HEK293T (cell line): ENCODE results near the gene RXFP4.

Experiments
- CTCF ChIA-PET: fragments of 350-600 bp; formaldehyde crosslinking; extraction: SDS; loops from one replicate; lab custom pipeline; 2021; ENCODE audit warnings: antibody characterized with exemption, inconsistent platforms; lab: Yijun Ruan, JAX
- POLR2A ChIA-PET: fragments of 350-600 bp; formaldehyde crosslinking; extraction: SDS; loops from one replicate; lab custom pipeline; 2020; ENCODE audit warnings: antibody characterized with exemption, inconsistent platforms; lab: Yijun Ruan, JAX
- DNase-seq: peaks from one replicate; pipeline ENCODE4 v3.0.0; 2012; ENCODE audit warnings: mixed read lengths; ENCODE audit errors: extremely low spot score
- ARNT ChIP-seq: fragments of 450-650 bp; IDR thresholded peaks from 2 replicates; pipeline ENCODE4 v1.6.1; 2017; ENCODE audit warnings: mild to moderate bottlenecking
- BHLHE40 ChIP-seq: fragments of 450-650 bp; IDR thresholded peaks from 2 replicates; pipeline ENCODE4 v1.6.1; 2016; ENCODE audit warnings: mild to moderate bottlenecking, moderate library complexity, borderline replicate concordance
- CTBP1 ChIP-seq: fragments of 450-650 bp; IDR thresholded peaks from 2 replicates; pipeline ENCODE4 v1.6.1; 2016; ENCODE audit warnings: borderline replicate concordance
- ELF4 ChIP-seq: fragments of 450-650 bp; IDR thresholded peaks from 2 replicates; pipeline ENCODE4 v1.6.1; 2017; ENCODE audit warnings: antibody characterized with exemption
- FOXA1 ChIP-seq: fragments of 450-650 bp; IDR thresholded peaks from 2 replicates; pipeline ENCODE4 v1.6.1; 2016; ENCODE audit warnings: mild to moderate bottlenecking
- FOXK2 ChIP-seq: fragments of 450-650 bp; IDR thresholded peaks from 2 replicates; pipeline ENCODE4 v1.6.1; 2016; ENCODE audit warnings: mild to moderate bottlenecking
- FOXM1 ChIP-seq: fragments of 450-650 bp; IDR thresholded peaks from 2 replicates; pipeline ENCODE4 v1.6.1; 2017; ENCODE audit warnings: mild to moderate bottlenecking, borderline replicate concordance
- HDGF ChIP-seq: fragments of 450-650 bp; IDR thresholded peaks from 2 replicates; pipeline ENCODE4 v1.6.1; 2017; ENCODE audit warnings: antibody characterized with exemption, borderline replicate concordance
- L3MBTL2 ChIP-seq: fragments of 450-650 bp; conservative IDR thresholded peaks from 2 replicates; pipeline ENCODE4 v1.6.1; 2016; ENCODE audit warnings: mild to moderate bottlenecking
- LEF1 ChIP-seq: fragments of 450-650 bp; IDR thresholded peaks from 2 replicates; pipeline ENCODE4 v1.6.1; 2017; ENCODE audit warnings: mild to moderate bottlenecking, borderline replicate concordance
- NFRKB ChIP-seq: fragments of 450-650 bp; IDR thresholded peaks from 2 replicates; pipeline ENCODE4 v1.6.1; 2016; ENCODE audit warnings: mild to moderate bottlenecking, moderate library complexity
- PKNOX1 ChIP-seq: fragments of 450-650 bp; IDR thresholded peaks from 2 replicates; pipeline ENCODE4 v1.6.1; 2016
- SP1 ChIP-seq: fragments of 450-650 bp; IDR thresholded peaks from 2 replicates; pipeline ENCODE4 v1.6.1; 2017
- SUZ12 ChIP-seq: fragments of 450-650 bp; IDR thresholded peaks from 2 replicates; pipeline ENCODE4 v1.6.1; 2016; ENCODE audit warnings: mild to moderate bottlenecking
- TARDBP ChIP-seq: fragments of 450-650 bp; IDR thresholded peaks from 2 replicates; pipeline ENCODE4 v1.6.1; 2016
- ZNF384 ChIP-seq: fragments of 450-650 bp; IDR thresholded peaks from 2 replicates; pipeline ENCODE4 v1.6.1; 2016

Gene RXFP4

GRCh38 chr1:155970531-155971167, 29.2 kb downstream of the RXFP4 start:
- TF ChIP-seq TARDBP (no peak), ZNF384 (no peak), CTBP1 (no peak), FOXM1 (no peak), BHLHE40 (no peak), FOXA1 (no peak), HDGF (no peak), L3MBTL2 (no peak), SP1 (no peak), ARNT (no peak), FOXK2 (no peak)
- ChIA-PET POLR2A (interaction anchor here (0.9 to 1.5 kb wide), 3 partner anchors 8 to 36 kb away, joined by 3 to 7 read pairs (median 5); partner anchors contain the start of genes ARHGEF2 and KHDC4), CTCF (no interaction called here)
- no peak for DNase-seq

GRCh38 chr1:155971910-155972809, 30.7 kb downstream of the RXFP4 start:
- CTCF ChIA-PET, result no interaction called here
- POLR2A ChIA-PET, result no interaction called here
- TF ChIP-seq TARDBP (no peak), HDGF (no peak), PKNOX1 (no peak), SUZ12 (no peak), BHLHE40 (no peak), FOXA1 (no peak), ZNF384 (no peak), L3MBTL2 (no peak), FOXM1 (no peak), SP1 (no peak), NFRKB (no peak), LEF1 (no peak), FOXK2 (no peak), ELF4 (no peak), ARNT (no peak), CTBP1 (no peak)
- DNase-seq, result no peak

GRCh38 chr1:155973723-155974122, 32.3 kb downstream of the RXFP4 start:
- TF ChIP-seq FOXK2 (no peak), PKNOX1 (no peak), FOXA1 (no peak), CTBP1 (no peak), FOXM1 (no peak), ZNF384 (no peak), NFRKB (no peak), ELF4 (no peak), BHLHE40 (no peak), L3MBTL2 (no peak), SUZ12 (no peak), ARNT (no peak), HDGF (no peak), SP1 (no peak), TARDBP (no peak)
- ChIA-PET POLR2A (interaction anchor here (7.1 kb wide), 1 partner anchor 41 kb away, joined by 79 read pairs; the partner anchor contains the start of gene KHDC4), CTCF (interaction anchor here (0.6 to 2.0 kb wide), 2 partner anchors 10 to 16 kb away, joined by 5 to 8 read pairs; no protein-coding TSS in a partner anchor)
- DNase-seq, result no peak

- POLR2A ChIA-PET, result interaction anchor here (1.0 to 7.1 kb wide), 4 partner anchors 9 to 239 kb away, joined by 3 to 79 read pairs (median 9); partner anchors contain the start of genes KHDC4 and PMF1
- CTCF ChIA-PET, result interaction anchor here (0.6 to 2.0 kb wide), 2 partner anchors 10 to 15 kb away, joined by 3 to 8 read pairs; no protein-coding TSS in a partner anchor
- no peak for TF ChIP-seq FOXK2
- no peak for TF ChIP-seq CTBP1
- TF ChIP-seq ELF4, result no peak
- TF ChIP-seq BHLHE40, result no peak
- TF ChIP-seq FOXM1, result no peak
- no peak for TF ChIP-seq HDGF
- no peak for TF ChIP-seq ARNT
- no peak for TF ChIP-seq TARDBP
- no peak for TF ChIP-seq ZNF384
- DNase-seq, result no peak
Observed at GRCh38 chr1:155974208-155975115, 33.0 kb downstream of the RXFP4 start.
